Measurements from ENCODE around the gene PACS2. TPM values are rescaled to one million over a fixed set of nuclear protein-coding genes. Genes with fewer than 3 reads are reported as not detected.

PACS2 gene
- total RNA-seq, 2 donors from 2014 or later: 55.0 to 59.7 TPM

DNA sequence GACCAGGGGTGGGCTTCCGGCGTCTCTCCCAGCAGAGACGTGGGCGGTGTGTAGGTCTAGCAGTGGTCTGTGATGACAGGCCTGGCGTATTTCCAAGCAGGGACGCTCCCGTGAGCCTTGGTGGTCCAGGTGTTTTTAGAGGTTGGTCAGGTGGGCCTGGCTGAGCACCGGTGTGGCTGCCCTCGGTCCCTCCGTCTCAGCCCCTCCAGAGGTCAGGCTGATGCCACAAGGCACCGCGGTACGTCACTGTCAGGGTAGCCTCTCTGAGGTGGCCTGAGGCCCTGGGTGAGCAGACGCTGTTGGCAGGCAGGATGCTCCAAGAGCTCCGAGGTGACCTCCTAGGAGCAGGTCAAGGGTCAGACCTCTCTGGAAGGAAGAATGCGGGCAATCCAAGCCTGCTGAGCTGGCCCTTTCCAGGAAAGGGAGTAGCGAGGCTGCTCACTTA is 118.6 kb downstream of the PACS2 start:
- Histone ChIP-seq H3K36me3 (no peaks in the 10 kb centered on the region), H3K4me3 (no peak overlapping the region), H3K27ac (no peak overlapping the region), H3K9me3 (no peaks in the 10 kb centered on the region), H3K27me3 (no peaks in the 10 kb centered on the region), H3K4me1 (peaks cover 0 to 16% of the 10 kb centered on the region in 2 donors)
- TF ChIP-seq, protein P1, sequence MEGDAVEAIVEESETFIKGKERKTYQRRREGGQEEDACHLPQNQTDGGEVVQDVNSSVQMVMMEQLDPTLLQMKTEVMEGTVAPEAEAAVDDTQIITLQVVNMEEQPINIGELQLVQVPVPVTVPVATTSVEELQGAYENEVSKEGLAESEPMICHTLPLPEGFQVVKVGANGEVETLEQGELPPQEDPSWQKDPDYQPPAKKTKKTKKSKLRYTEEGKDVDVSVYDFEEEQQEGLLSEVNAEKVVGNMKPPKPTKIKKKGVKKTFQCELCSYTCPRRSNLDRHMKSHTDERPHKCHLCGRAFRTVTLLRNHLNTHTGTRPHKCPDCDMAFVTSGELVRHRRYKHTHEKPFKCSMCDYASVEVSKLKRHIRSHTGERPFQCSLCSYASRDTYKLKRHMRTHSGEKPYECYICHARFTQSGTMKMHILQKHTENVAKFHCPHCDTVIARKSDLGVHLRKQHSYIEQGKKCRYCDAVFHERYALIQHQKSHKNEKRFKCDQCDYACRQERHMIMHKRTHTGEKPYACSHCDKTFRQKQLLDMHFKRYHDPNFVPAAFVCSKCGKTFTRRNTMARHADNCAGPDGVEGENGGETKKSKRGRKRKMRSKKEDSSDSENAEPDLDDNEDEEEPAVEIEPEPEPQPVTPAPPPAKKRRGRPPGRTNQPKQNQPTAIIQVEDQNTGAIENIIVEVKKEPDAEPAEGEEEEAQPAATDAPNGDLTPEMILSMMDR (IDR thresholded peaks at IDR 0.05): no peak
- no peak for DNase-seq (ENCODE audit: low spot score)

GRCh38 chr14:105436402-105436801 is 121.9 kb downstream of the PACS2 start:
- Histone ChIP-seq H3K27me3 (no peaks in the 10 kb centered on the region), H3K36me3 (peaks cover 13% of the 10 kb centered on the region), H3K4me1 (no peaks in the 10 kb centered on the region), H3K9me3 (no peaks in the 10 kb centered on the region), H3K4me3 (no peak overlapping the region), H3K27ac (no peak overlapping the region)
- no peak for DNase-seq (ENCODE audit: low spot score)
- TF ChIP-seq, protein P1 (IDR thresholded peaks at IDR 0.05): no peak

- H3K27ac ChIP-seq: no peak overlapping the region
- no peak overlapping the region for H3K4me3 ChIP-seq
- H3K27me3 ChIP-seq: no peaks in the 10 kb centered on the region
- peaks cover 14% of the 10 kb centered on the region for H3K36me3 ChIP-seq
- no peaks in the 10 kb centered on the region for H3K9me3 ChIP-seq
- TF ChIP-seq, protein P1 (IDR thresholded peaks at IDR 0.05): no peak
- no peak for DNase-seq (ENCODE audit: low spot score)
- H3K4me1 ChIP-seq: no peaks in the 10 kb centered on the region
Observed at GRCh38 chr14:105436891-105437722, 122.6 kb downstream of the PACS2 start.

DNA sequence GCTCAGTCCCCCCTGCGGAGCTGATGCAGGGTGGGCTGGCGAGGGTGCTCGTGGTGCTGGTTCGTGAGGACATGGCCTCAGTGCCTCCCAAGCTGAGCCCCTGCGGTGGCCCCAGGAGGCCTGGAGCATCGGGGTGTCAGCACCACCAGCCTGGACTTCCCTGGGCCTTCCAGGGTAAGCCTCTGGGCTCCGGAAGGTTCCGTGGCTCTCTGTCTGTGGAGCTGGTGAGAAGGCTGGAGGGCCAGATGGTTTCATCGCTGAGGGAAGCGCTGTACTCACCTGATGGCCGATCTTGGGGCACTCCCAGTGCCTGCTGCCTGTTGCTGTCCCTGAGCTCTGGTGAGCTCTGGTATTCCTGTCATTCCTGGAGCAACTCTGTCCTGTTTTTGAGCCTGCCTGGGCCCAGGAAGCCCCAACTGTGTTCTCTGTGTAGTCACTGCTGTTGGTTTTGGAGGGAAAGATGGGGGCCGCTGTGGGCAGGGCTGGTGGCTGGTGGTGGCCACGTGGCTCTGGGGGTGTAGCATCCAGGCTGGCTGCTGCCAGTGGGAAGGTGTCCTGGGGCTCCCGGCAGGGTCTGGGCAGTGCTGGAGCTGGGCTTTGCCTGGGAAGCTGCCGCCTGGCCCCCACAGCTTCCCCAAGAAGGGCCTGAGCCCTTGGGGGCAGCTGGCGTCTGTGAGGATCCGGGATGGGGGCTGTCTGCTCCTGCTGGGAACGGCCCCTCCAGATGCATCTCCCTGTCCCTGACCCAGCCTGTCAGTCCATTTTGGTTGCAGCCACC is 123.4 kb downstream of the PACS2 start:
- DNase-seq (ENCODE audit: low spot score): no peak
- peaks cover 22% of the 10 kb centered on the region for H3K36me3 ChIP-seq
- H3K4me1 ChIP-seq: no peaks in the 10 kb centered on the region
- H3K9me3 ChIP-seq: no peaks in the 10 kb centered on the region
- TF ChIP-seq, protein P1 (IDR thresholded peaks at IDR 0.05): no peak
- no peak overlapping the region for H3K27ac ChIP-seq
- H3K27me3 ChIP-seq: no peaks in the 10 kb centered on the region
- no peak overlapping the region for H3K4me3 ChIP-seq

GRCh38 chr14:105439179-105439578 is 124.6 kb downstream of the PACS2 start:
- Histone ChIP-seq H3K27ac (no peak overlapping the region), H3K27me3 (no peaks in the 10 kb centered on the region), H3K4me3 (no peak overlapping the region), H3K9me3 (no peaks in the 10 kb centered on the region), H3K36me3 (peaks cover 27% of the 10 kb centered on the region), H3K4me1 (no peaks in the 10 kb centered on the region)
- TF ChIP-seq, protein P1 (IDR thresholded peaks at IDR 0.05): no peak
- no peak for DNase-seq (ENCODE audit: low spot score)
